Caki2 (cell line): ENCODE measurements around the gene PDGFRB. TPM values are rescaled to one million over a fixed set of nuclear protein-coding genes. Genes with fewer than 3 reads are reported as not detected.

Experiments
- DNase-seq: peaks from one replicate; pipeline ENCODE4 v3.0.0-alpha.2; 2015; ENCODE audit warnings: low read depth
- in situ Hi-C: cut with HindIII; loops from 2 replicates; pipeline ENCODE4 v1.10.0; 2016; ENCODE audit warnings: low sequenced_read_pairs, low pct_unique_long_range_greater_than_20kb, mixed read lengths
- total RNA-seq: library from RNA; depleted of rRNA; stranded (reverse); fragments of >200 nt; shearing (Covaris generic); gene quantifications from 2 replicates; pipeline ENCODE4 v1.2.3, GENCODE V29; 2014; ENCODE audit warnings: low replicate concordance

Gene PDGFRB
- total RNA-seq, 1 experiment from 2014 or later: 16.3 TPM

DNA sequence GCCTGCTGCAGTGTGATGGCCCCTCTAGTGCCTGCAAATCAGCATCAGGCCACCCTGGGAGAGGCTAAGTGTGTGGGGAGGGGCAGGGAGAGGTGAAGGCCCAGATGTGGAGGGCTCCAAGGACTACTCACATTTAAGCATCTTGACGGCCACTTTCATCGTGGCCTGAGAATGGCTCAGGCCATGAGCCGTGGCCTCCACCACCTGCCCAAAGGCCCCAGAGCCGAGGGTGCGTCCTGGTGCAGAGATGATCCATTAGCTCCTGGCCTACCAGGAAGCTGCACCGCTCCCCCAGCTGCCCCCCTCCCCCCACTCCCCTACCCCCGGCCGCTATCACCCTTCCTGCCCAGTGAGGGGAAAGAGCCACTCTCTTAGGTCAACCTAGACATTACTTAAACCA lies 31.0 kb downstream of the PDGFRB start:
- in situ Hi-C loops: no loop called here
- no peak for DNase-seq

DNA sequence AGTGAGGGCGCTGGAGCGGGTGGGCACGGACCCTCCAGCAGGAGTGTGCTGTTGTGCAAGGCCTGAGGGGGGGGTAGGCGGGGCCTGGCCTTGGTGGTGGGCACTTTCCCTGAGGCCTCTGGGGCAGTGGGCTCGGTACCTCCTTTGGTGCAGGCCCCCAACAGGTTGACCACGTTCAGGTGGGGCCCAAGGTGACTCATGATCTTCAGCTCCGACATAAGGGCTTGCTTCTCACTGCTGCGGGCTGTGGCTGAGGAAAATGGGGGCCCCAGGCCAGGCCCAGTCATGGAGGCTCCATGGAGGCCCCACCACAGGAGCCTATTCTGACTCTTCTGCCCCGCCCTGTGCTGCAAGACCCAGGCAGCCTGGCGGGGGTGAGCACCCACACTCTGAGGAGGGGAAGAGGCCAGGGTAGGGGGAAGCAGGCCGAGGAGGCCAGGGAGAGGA lies 31.5 kb downstream of the PDGFRB start:
- in situ Hi-C loops: no loop called here
- DNase-seq: no peak

DNA sequence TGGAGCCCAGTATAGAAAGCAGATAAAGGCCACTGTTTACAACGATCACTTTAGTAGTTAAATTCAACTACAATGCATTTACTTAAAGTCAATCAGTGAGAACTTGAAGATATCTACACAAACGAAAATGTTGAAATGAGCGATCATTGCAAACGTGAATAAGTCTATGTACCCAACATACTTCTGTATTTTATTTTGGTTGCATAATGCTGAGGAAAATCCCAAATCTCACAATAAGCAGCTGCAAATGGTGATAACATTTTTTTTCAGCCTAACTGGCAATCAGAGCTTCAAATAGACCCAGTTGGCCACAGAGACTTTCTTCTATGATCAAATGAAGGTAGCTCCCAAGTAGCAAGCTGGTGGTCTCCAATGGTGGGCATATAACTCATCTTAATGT lies 32.1 kb downstream of the PDGFRB start:
- in situ Hi-C loops: no loop called here
- no peak for DNase-seq

DNA sequence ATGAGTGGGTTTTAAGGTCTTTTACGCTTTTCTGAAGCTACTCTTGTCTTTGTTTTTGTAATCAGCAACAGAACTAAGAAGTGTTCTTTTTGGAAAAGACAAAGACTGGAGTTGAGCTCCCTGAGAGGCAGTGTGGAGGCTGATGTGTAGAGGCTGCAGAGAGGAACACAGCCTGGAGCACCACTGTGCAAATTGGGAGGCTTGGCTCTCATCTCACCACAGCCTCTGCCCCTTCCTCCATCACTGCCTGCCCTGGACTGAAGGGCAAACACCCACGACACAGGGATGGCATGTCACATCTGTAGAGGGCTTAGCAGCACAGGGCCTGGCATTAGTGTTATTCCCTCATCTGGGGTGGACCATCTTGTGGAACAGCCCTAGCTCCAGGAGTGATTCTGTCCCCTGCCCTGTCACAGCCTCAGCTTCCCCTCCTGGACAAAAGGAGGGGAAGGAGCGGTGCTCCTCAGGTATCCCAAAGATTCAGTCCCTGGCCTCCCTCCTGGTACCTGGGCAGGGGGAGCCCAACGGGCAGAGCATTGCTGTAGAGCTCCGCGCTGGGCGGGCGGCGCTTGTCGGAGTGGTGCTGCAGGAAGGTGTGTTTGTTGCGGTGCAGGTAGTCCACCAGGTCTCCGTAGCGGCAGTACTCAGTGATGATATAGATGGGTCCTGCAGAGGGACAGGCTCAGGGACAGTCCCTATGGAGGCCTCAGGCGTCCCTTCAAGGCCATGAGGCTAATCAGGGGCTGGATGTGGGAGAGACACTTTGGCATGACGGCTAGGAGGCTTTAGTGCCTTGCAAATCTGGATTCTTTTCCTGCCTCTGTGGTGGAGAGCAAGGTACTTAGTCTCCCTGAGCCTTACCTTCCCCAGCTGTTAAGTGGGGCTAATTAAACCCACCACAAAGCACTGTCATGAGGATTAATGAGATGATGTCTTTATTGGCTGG lies 32.8 kb downstream of the PDGFRB start:
- in situ Hi-C loops: no loop called here

DNA sequence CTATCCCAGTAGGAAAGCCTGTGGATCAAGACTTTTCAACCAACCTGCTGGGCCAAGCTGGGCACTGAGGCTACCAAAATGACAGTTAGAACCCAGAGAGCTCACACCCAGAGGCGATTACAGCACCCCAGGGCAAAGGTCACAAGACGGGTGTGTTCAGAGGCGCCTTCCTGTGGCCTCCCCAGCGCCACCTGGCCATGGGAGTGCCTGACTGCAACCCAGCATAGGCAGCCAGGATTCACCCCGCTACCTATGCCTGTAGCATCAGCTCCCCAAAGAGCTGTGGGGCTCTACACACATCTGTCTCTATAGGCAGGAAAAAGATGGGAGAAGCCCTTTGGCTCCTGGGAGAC lies 33.5 kb downstream of the PDGFRB start:
- DNase-seq: peak; percentile 26
- in situ Hi-C loops: no loop called here

More for the DNA sequence above, 32.8 kb downstream of the PDGFRB start:
- DNase-seq: no peak

DNA sequence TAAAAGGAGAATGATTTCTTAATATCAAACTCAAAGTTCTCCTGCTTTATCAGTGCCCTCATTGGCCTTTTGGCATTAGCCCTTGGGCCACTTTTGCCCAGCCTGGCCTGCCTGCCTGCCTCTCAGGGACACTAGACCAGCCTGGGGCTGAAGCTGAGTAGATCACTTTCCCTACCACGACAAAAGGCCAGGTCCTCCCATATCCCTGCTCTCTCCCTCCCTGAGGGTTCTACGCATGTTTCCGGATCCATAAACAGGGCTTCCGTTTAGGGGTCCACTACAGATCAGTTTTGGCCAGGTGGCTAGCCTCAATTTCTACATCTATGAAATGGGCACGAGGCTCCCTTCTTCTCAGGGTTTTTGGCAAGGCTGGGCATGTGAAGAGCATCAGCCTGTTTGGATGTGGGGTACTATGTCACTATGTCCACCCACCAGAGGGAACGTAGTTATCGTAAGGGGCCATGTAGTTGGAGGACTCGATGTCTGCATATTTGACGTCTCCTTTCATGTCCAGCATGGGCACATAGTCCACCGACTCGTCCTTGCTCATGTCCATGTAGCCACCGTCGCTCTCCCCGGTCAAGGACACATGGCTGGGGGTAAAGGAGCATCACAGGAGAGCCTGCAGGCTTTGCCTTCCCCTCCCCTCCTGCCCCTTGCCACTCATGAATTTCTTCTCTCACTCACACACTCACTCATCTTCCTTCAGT lies 34.0 kb downstream of the PDGFRB start:
- DNase-seq: no peak
- in situ Hi-C loops: no loop called here

DNA sequence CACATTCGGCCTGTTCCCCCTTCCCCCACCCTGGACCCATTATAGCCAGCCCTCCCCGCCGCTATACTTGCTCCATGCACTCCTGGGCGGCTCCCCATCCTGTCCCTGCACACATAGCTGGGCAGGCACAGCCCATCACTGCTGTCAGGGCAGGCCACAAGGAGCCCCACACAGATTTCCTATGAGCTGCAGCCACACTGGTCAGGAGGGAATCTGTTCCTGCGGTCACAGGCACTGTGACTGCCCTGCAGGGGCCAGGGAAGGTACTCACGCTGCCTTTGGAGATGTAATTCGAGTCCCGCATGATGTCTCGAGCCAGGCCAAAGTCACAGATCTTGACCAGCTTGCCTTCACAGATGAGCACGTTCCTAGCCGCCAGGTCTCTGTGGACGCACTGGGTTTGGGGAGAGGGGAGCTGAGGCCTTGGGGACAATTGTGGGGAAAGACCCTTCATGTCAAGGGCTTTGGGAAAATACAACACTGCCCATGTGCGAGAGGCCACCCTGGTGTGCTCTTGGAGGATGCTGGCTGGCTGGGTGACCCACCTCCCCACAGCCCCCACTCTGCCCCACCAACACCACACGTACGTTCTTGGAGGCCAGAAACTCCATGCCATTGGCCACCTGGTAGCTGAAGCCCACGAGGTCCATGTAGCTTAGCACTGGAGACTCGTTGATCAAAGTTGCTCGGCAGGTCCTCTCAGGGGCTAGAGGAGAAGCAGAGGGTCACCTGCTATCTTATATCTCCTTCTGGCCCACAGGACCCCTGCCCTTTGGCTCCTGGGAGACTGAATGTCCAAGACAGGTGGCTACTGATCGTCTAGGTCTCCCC lies 34.8 kb downstream of the PDGFRB start:
- in situ Hi-C loops: no loop called here
- no peak for DNase-seq

DNA sequence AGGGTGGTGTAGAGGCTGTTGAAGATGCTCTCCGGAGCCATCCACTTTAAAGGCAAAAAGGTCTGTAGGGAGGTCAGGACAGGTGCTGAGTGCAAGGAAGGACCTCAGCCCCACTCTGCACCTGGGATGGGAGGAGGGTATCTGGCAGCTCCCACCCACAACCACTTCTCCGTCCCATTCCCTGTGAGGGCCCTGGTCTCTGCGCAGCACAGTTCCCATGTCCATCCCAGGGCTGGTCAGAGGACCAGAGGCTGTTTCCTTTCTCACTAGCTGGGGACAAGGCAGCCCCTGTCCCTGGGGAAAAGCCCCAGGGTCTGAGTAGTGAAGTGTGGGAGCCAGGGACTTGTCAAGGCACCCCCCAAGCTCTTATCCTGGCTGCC lies 35.6 kb downstream of the PDGFRB start:
- in situ Hi-C loops: no loop called here
- no peak for DNase-seq

DNA sequence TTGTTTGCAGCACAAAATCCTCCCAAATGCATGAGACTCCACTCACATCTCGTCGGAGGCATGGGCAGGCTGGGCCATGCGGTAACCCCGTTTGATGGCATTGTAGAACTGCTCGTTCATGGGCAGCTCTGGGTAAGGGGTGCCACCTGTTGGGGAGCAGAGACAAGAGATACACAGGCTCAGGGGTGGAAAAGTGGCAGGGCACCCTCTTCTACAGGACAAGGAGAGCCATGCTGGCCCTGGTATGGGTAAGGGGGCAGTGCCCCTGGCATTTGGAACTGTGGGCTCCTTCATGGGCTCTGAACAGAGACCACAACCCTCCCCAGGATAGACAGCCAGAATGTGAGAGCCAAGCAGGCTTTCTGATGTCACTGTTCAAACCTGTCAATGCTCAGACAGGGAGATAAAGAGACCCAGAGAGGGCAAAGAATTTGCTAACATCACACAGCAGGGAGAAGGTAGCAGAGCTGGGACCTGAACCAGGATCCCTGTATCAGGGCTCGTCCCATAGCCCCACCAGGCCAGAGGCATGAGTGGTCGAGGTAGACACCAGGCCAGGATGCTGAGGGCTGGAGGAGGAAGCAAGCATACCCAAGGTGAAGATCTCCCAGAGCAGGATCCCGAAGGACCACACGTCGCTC lies 36.1 kb downstream of the PDGFRB start:
- in situ Hi-C loops: no loop called here

DNA sequence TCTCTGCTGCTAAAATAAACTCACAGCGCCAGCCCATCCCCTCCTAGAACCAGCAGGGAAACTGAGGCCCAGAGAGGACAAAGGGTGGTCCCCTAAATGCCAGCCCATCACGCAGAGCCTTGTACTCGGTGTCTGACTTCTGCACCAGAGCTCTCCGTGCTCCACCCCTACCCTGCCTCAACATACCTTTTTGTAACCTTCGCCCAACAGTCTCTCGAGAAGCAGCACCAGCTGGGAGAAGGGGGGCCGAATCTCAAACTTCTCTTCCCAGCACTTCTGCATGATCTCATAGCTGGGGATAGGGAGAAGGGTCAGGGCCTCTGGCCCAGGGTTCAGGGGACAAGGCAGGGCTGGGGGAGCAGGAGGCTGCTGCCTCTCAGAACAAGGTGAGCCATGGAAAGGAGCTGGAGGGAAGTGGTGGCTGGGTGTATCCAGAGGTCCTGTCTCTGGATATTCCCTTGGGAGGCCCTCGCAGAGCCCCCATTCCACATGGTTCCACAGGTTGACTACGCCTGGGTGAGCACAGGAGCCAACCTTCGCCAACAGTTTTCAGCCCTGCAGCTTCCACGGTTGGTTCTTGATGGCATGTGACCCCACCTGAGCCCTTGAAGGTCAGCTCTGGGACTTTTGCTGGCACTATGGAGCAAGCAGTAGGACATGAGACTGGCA lies 37.0 kb downstream of the PDGFRB start:
- in situ Hi-C loops: no loop called here
- no peak for DNase-seq

More for the DNA sequence above, 36.1 kb downstream of the PDGFRB start:
- no peak for DNase-seq

DNA sequence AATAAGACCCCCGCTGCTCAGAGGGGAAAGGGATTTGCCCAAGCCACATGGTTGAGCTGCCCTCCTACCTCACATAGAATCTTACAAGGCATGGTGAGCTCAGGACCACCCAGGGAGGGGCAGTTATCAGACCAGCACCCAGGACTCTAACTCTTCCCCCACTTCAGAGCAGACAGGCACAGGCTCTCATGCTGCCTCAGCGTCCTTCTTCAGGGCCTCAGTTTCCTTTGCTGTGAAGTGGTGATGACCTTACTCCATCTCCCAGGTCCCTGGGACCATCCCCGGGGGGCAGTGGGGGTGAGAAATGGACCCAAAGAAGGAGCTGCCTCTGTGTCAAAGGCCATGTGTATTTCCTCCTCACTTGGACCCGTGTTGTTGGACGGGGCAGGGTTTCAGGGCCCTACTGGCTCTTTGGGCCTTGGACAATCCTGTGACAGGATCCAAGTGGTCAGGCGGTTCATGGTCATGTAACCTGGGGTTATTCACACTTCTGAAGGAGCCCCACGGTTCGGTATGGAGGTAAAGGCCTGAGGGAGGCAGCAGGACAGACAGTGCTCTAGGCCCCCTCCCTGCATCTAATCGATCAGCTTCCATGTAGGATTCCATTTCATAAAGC lies 37.6 kb downstream of the PDGFRB start:
- DNase-seq: no peak

DNA sequence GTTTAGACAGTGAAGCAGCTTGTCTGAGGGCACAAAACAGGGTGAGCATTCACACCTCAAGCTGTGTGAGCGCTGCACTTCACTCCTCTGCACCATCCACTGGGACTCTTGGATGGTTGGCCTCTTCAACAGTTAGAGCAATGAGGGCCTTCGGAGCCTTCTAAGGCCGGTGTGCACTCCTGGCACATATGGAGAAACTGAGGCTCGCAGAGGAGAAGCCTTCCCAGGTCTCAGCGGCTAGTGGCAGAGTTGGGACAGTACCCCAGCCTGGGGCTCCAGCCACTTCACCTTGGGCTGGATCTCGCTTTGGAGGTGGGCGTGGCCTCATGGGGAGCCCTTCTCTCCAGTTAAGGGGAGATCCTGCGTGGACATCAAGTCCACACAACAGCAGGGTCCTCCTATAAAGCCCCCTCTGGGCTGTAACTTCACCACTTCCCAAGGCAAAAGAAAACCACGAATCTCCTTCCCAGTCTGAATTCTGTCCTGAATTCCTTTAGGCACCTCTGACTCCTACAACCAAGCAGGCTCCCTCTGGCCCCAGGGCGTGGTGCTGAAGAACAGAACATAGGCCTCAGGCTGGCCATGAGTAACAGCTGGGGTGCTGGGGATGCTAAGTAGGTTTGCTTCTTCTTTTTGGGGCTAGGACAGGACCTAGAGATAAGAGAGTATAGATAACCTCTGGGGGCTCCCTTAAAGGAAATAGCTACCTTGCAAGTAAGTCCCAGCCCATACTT lies 38.8 kb downstream of the PDGFRB start:
- in situ Hi-C loops: no loop called here
- DNase-seq: no peak

More for the DNA sequence above, 37.6 kb downstream of the PDGFRB start:
- in situ Hi-C loops: no loop called here

DNA sequence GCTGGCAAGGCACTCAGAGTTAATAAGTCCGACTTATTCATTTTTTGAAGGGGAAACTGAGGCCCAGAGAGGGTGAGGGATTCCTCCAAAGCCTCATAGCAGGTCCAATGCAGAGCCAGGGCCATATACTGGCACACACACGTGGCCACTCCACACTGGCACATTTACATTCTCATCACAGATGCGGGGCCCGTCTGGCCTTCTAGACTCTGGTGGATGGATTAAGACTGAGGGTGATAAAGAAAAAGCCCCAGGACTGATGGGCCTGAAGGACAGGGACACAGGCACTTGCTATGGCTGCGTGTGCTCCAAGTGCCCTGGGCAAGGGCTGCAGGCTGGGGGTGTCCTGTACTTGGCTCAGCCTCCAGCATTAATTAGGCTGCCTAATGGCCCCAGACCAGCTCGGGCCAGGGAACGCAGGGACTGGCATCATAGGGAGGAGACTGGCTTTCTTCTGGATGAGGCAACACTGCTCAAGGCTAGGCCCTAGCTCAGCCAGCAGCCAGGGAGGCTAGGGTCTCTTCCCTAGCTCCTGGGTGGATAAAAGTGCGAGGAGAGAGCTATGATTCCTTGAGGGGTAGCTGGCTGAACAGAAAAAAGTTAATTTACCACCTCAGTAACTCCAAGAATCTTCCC lies 40.8 kb downstream of the PDGFRB start:
- in situ Hi-C loops: no loop called here
- no peak for DNase-seq

DNA sequence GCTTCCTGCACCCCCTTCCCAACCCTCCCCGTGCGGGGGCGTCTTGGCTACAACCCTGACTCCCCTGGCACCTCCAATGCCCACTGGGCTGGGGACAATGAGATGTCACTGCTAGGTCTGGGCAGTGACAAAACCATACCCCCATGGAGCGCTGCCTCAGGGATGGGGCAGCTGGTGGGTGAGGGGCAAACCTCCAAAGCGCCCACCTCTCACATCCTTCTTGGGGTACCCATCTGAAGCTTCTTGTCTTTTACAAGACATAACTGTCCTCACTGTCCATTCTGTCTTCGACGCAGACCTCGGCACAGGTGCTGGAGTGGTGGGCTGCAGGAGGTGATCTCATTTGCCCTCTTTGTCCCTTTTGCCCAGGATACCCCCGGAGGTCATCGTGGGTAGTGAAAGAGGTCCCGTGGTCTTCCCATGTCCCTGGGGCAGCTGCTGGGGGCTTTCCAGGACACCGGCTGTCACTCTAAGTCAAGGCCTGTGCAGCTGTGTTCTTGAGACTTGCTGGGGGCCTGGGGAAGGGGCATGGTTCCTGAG lies 41.5 kb downstream of the PDGFRB start:
- no peak for DNase-seq
- in situ Hi-C loops: no loop called here

DNA sequence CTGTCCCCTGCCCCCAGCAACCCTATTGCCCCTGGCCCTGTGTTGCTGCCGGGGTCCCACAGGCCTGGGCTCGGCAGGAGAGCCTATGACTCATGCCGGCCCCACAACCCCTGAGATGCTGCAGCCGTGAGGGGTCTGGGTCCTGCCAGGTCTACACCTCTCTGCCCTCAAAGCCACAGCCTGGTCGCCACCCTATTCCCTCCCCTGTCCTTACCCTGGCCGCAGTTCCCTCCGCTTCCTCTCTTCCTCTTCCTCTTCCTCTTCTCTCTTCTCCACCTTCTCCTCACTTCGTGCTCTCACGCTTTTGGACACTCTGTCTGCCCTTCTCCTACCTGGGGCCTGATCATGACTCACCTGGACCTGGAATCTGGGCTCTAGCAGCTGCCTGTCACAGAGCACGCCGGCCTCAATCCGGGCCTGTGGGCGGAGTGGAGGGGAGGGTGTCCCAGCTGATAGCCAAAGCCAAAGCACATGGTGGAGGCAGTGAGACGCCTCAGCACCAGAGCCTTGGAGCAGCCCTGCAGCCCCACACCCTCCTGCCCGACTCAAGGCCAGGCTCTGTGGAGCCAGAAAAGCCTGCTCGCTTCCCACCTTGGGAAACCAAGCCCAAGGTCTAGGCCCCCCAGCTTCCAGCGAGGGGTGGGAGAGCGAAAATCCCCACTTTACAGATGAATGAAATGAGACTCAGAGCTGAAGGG lies 42.4 kb downstream of the PDGFRB start:
- DNase-seq: no peak

More for the DNA sequence above, 42.4 kb downstream of the PDGFRB start:
- in situ Hi-C loops: no loop called here
